Right ventricle myocardium superior (tissue), 1 donor: ENCODE measurements around the gene SERPINE2. TPM values are rescaled to one million over a fixed set of nuclear protein-coding genes. Genes with fewer than 3 reads are reported as not detected.

Source experiments
- ATAC-seq: fragments of 200-7000 bp; cut with Tn5 transposase; one replicate; pipeline ENCODE4 v1.9.1; 2020; ENCODE audit warnings: mild to moderate bottlenecking; ENCODE audit not compliant: poor library complexity
- DNase-seq: peaks from one replicate; pipeline ENCODE4 v3.0.0-alpha.2; 2020
- intact Hi-C: fragments of 100-400 bp; cut with DNase I; formaldehyde crosslinking; loops from one replicate; pipeline ENCODE4 v1.11.2; 2022
- long read RNA-seq: library from polyadenylated mRNA; unstranded; transcript quantifications from one replicate; pipeline ENCODE4 v2.0.0, GENCODE V29; 2021
- total RNA-seq: library from RNA; stranded (reverse); fragmentation: NEBNext Ultra II Directional; extraction: Animal tissue kit (Norgen Biotek cat#: 25700); gene quantifications from one replicate; pipeline ENCODE4 v1.2.1, GENCODE V29; 2021
- donor health status: DM: no; HTN: yes; CAD: no; lungs with severe emphysema.

Gene SERPINE2, protein sequence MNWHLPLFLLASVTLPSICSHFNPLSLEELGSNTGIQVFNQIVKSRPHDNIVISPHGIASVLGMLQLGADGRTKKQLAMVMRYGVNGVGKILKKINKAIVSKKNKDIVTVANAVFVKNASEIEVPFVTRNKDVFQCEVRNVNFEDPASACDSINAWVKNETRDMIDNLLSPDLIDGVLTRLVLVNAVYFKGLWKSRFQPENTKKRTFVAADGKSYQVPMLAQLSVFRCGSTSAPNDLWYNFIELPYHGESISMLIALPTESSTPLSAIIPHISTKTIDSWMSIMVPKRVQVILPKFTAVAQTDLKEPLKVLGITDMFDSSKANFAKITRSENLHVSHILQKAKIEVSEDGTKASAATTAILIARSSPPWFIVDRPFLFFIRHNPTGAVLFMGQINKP
- 6.0 TPM for total RNA-seq
- long read RNA-seq, transcript SERPINE2-202 (9 exons, 2,161 nt), result major isoform, 14 of 19 reads
- long read RNA-seq, partial matches to known transcripts, result 1 of 19 reads
- long read RNA-seq, other reads (novel, unspliced or antisense), result 2 of 19 reads

DNA sequence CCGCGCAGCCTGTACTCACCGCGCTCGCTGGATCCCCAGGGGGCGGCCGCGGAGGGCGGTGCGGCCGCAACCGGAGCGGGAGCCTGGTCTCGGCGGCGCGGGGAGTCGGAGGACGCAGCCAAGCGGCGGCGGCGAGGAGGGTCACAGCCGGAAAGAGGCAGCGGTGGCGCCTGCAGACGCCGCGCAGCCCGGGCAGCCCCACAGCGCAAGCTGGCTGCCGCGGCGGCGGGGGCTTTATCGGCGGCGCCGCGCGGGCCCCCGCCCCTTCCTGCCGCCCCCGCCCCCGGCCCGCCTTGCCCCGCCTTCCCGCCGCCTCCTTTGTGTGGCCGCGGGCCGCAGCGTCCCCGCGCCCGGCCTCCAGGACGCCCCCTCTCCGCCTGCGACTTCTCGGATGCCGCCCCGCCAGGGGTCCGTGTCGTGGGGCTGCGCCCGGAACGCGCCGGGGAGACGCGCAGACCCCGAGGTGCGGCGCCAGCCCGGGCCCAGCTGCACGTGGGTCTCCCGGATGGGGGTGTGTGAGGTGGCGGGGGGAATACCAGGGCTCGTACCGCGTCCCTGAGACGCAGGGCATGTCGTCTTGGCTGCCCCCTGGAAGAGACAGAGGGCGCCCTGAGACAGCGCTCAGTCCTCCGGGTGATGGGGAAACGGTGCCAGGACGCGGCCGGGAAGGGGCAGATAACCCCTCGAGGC, at the start of gene SERPINE2:
Gene SERPINE2, minus strand, starts transcription at position 207 of the 690 bp plus-strand sequence. CDS start 37,386 bp downstream, outside the sequence.
- ATAC-seq (peak; percentile 72), DNase-seq (peak; percentile 66)
- intact Hi-C loops, result no loop called here

DNA sequence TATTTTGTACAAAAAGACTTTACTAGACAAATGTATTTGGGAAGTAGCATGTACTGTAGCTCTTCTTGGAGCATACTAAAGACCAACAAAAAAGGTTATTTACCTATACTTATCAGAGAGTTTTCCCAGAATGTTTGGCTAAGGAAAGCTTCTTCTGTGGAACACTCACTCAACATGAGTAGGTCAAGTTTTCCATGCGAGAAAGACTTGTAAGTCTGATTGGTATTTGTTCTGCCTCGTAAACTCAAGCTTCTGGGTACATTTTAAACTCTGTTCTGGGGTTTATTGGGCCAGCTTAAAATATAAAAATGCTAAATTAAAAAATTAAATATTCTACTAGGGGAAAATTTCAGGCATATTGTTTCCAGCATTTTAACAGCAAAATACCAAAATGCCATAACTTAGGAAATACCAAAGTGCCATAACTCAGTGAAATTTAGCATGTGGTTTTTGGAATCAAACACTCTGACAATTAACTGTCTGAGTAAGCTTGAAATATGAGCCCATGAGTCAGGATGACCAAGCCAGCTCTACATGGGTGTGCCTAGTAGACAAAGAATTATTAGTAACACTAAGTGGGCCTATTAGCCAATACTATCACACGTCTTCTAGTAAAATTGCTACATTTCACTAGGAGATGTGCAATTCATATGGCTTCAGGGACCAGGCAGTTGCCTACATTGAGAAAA, 47.3 kb upstream of the SERPINE2 start:
- intact Hi-C loops, result no loop called here
- no peak for DNase-seq
- no peak for ATAC-seq

DNA sequence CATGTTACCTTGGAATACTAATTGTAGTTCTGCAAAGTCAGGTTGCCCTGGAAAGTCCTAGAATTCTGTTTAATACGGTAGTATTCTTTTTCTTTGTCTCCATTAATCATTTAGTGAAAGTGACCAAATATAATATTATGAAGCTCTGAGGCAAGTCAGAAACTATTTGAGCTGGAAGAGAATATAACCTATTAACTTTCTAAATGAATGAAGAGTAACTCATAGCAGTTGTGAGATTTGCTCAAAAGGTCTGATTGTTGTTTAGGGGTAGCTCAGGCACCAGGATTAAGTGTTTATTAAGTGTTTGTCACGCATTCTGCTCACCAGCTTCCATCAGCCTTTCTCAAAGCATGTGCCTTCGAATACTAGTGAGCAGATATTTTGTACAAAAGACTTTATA, 46.7 kb upstream of the SERPINE2 start:
- intact Hi-C loops, result no loop called here
- DNase-seq, result no peak
- ATAC-seq, result no peak

DNA sequence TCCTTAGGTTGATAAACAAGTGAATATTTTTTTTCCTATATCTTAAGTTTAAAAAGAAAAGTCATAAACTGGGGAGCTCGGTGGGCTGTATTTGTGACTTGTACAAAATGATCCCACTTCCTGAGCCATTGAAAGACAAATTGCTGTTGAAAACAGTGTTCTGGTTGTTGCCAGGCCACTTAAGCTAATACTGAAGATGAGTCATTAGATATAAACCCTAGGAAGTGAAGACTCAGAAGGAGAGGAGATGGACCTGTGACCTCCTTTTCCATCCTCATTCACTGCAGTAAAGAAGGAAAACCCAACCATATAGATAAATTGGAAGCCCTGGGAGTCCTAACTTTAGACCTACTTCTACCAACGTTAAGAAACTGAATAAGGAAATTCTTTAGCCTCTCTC, 46.2 kb upstream of the SERPINE2 start:
- ATAC-seq (no peak), DNase-seq (no peak)
- intact Hi-C loops, result no loop called here

DNA sequence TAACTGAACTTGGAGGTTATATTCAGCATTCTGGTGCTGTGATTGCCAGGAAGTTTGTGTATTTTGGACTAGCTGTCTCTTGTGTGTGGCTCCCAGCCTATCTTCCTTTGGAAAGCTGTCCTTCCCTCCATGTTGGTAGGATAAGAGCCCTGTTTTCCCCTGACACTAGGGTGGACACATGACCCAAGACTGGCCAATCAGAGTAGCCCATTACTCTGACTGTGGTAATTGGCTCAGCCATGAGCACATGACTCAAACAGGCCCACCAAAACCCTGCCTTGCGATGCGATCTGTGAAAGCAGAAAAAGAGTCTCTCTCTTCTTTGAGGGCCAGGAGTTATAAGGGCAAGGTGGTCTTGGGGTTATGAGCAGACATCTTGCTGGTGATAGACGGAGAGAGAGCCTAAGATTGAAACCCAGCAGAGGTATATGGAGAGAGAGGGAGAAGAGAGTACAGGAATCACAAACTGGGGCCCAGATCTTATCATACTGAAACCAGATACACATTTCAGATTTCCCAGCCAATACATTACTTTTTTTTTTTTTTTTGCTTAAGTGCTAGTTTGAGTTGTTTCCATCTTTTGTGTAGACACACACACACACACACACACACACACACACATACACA, 45.3 kb upstream of the SERPINE2 start:
- intact Hi-C loops, result no loop called here
- no peak for DNase-seq
- ATAC-seq, result peak; percentile 55

DNA sequence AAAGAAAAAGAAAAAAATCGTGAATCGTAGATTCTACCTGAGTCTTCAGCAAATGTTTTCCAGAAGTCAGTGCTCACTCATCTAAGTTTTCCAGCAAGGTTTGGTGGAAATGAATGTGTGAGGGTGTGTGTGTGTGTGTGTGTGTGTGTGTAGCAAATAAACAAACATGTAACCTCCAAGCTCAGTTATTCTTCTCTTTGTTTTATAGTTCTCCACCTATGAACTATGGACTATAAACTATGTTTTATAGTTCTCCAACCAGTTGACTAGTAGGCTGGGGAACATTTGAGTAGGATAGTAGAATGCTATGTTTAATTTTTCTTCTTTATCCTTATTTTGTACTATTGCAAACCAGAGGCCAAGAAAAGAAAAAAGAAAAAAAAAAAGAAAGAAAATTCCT, 44.6 kb upstream of the SERPINE2 start:
- intact Hi-C loops, result no loop called here
- DNase-seq, result no peak
- ATAC-seq, result no peak

DNA sequence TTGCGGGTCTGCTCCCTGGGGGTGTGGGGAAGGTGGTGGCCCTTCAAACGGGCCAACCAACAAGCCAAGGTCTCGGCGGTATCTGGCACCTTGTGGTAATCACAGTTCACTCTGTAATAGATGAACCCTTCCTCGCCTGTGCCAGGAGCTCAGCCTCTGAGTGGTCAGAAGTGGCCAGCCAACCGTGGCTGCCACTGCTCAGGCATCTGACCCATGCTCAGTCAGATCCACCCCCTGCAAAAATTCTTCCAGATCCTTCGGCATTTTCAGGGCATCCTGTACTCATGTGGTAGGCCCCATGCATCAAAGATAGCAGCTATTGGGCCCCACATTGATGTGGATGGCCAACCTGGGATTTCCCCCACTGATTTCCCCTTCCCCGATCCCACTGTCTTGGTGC, 39.6 kb upstream of the SERPINE2 start:
- intact Hi-C loops, result no loop called here
- DNase-seq (no peak), ATAC-seq (no peak)

DNA sequence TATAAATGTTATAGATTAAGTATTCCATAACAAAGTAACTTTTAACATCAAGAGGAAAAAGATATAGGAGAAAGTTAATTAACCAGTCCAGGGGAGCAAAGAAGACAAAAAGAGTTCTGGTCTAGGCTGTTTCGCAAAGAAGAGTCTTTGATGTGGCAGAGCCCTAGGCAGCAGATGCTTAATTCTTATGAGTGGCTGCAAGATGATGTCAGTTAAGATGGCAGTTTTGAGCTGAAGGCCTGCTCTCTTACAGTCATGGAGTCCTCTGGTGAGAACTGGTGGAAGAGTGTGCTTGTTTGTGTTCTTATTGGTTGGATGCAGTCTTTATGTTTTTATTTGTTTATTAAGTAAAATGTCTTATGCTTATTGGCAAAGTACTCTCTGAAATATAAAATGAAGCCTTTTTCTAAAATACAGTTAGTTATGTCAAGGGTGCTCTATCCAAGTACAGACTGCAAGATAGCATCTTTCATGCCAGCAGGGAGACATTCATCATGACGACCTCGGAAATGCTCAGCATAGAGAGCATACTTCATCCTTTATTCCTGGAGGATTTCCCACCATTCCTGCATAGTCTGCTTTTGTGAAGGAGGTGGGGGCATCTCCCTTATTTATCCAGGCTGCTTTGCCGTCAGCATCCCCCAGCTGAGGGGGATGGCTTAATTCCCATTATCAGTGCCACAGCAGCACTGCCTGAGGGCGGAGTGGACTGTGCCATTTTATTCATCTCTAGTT, 38.9 kb upstream of the SERPINE2 start:
- ATAC-seq (no peak), DNase-seq (no peak)
- intact Hi-C loops, result no loop called here

DNA sequence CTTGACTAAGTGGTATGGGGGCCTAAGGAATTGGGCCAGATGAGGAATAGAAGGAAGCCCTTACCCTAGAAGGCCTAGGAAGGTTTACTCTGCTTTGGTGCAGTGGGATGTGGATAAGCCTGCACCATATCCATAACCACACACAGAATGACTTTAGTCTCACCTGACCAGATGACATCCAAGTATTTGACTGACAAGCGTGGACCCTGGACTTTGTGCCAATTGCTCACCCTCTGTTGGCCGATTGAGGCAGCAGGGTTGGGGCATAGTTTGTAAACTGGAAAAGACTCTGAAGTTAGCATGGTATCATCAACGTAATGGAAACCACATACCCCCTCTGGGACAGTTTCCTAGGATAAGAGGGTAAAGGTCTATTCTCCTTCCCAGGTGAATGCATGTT, 36.5 kb upstream of the SERPINE2 start:
- intact Hi-C loops, result no loop called here
- DNase-seq (no peak), ATAC-seq (no peak)

DNA sequence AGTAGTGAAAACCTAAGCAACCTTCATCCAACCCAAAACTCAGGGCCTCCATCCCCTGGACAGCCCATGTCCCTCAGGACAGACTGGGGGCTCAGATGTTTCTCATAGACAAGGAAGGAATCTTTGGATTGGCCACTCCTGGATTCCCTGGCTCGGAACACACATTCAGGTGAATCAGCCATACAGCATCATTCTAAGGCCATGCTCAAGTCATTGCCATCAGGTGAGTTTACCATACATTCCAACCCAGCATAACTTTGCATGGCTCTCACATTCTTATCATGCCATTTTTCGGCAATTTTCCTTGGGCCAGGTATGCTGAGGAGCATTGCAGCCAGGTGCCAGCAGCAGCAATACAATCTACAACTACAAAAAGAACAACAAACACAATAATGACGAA, 34.6 kb upstream of the SERPINE2 start:
- intact Hi-C loops, result no loop called here
- ATAC-seq (no peak), DNase-seq (no peak)

DNA sequence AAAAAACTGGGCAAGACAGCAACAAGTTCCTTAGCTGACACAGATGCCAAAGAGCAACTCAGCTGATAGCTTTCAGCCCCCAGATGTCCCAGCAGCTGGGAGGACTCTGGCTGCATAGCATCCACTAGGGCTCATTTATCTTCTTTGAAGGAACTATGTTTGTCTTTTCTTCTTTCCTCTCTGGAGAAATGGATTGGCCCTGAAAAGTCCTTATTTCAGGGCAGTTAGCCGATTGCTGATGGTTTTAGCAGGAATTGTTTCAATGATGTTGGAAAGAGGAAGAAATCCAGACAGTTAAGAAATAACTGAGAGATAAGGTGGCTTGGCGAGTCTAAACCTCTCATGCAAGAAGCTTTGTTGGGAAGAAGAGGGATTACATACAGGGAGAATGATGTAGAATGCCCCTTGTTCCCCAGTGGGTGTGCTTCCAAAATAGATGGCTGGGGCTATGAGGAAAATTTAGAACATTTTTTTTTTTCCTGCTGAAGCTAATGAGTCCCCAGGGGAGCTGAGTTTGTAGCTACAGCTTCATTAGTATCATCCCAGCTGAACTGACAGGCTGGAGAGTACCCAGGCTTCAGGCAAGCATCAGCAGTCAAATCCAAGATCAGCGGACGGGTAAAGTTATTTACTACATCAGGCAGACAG, 33.6 kb upstream of the SERPINE2 start:
- peak; percentile 89 for ATAC-seq
- DNase-seq, result peak; percentile 74
- intact Hi-C loops, result no loop called here

DNA sequence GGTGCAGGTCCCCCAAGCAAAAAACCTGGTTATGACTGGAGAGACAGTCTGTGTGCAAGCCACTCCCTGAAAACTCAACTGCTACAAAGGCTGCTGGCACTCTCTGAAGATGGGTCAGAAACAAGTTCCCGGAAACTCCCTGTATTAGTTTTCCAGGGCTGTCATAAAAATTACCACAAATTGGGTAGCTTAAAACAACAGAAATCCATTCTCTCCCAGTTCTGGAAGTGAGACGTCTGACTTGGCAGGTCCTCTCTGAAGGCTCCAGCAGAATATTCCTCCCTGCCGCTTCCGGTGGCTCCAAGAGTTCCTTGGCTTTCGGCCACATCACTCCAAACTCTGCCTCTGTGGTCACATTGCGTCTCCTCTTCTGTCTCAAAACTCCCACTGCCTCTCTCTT, 30.1 kb upstream of the SERPINE2 start:
- peak; percentile 61 for DNase-seq
- intact Hi-C loops, result no loop called here
- peak; percentile 24 for ATAC-seq

DNA sequence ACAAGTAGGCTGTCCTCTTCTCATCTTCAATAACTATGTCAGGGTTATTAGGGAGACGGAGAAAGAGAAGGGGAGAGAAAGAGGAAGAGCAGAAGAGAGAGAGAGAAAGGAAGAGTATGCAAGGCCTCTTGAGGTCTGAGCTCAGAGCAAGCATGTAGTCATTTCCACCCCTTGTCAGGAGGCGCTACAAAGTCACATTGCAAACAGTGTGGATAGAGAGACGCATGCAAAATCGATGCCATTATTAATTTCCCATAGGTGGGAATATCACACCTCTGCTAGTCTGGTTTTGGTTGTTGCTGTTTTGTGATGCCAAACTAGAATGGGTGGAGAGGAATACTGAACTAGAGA, 24.2 kb upstream of the SERPINE2 start:
- ATAC-seq (no peak), DNase-seq (no peak)
- intact Hi-C loops, result no loop called here

DNA sequence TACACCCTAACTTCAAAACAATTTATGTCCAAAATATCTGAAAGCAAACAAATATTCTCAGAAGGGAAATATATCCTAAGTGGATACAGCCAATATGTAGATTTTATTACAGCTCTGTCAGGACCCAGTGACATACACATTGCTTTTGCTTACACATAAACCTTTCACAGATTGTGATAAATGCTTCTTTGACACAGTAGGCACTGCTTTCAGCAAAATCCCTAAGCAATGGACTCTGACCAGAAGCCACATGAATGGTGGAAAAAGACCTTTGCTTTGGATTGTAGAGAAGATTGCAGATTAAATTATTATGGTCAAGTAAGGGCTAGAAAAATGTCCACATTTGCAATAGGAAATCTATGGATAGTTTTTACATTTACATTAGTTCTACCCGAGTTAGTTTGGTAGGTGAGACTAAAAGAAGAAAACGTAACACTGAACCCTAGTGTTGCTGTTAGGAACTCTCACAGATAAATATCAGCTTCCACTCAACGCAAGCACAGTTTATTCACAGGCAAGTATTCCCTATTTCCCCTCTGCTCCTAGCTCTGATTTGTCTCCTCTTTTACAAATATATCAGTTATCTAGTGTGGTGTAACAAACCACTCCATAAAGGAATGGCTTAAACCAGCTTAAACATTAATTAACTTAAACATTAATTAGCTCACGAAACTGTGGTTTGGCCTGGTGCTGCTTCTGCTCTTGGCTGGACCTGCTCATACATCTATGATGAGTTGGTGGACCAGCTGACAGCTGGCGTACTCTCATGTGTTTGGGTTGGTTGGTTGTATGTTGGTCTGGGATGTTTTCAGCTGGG, 23.6 kb upstream of the SERPINE2 start:
- no peak for DNase-seq
- no peak for ATAC-seq
- intact Hi-C loops, result no loop called here

DNA sequence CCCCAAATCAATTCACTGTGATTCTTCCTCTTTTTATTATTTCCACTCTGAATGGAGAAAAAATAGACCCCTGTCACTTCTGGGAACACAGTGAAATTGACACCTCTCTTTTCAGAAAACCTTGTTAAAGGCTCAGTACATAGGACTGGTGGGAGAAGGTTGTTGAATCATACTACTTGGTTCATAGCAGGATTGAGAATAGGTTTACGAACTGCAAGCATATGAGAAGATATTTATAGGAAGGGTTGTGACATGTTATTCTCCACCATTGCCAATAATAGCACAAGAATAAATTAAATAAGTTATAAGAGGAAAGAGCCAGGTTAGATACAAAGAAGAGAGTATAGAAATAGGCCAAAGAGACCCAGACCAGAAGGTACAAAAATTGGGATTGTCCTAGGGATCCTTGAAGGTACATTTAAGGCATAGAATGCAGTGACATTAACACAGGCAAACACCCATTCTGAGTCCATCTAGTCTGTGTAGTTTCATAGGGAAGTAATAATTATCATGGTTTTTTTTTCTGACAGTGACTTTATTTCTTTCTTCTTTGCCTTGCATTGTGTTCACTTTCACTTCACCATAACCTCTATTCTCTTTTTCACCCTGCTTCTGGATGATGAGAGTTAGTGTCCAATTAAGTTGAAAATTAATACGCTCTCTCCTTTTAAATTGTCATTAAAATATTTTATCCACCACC, 21.8 kb upstream of the SERPINE2 start:
- ATAC-seq, result no peak
- intact Hi-C loops, result no loop called here
- no peak for DNase-seq

DNA sequence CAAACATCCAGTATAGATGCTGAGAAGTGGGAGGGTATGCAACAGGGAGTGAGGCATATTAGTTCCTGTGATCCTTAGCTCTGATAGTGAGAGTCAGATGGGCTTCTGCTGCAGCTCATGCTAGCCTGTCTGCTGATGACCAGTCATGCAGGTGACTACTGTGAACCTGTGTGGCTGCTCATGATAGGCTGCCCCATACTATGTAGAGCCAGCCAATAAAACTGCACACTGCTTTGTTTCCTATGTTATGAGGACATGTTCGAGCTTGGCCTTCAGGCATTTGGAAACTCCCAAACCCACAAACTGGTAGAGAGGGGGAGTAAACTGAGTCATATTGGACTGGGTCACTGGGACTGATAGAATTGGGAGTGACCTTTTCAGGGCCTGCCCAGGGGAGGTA, 20.1 kb upstream of the SERPINE2 start:
- no peak for DNase-seq
- no peak for ATAC-seq
- intact Hi-C loops, result no loop called here
